HG02852 (cell line): ENCODE results near the gene IQCK.
"Not testable (repeated sequence)": the region's sequence is repeated elsewhere in the genome, so short reads cannot be mapped to it uniquely, and the experiment has no call there.

Experiments used
- ATAC-seq: cut with Tn5 transposase; IDR thresholded peaks from one replicate; pipeline ENCODE4 v1.9.1; 2021; ENCODE audit warnings: mild to moderate bottlenecking, moderate library complexity; ENCODE audit not compliant: unreplicated experiment

Gene IQCK

DNA sequence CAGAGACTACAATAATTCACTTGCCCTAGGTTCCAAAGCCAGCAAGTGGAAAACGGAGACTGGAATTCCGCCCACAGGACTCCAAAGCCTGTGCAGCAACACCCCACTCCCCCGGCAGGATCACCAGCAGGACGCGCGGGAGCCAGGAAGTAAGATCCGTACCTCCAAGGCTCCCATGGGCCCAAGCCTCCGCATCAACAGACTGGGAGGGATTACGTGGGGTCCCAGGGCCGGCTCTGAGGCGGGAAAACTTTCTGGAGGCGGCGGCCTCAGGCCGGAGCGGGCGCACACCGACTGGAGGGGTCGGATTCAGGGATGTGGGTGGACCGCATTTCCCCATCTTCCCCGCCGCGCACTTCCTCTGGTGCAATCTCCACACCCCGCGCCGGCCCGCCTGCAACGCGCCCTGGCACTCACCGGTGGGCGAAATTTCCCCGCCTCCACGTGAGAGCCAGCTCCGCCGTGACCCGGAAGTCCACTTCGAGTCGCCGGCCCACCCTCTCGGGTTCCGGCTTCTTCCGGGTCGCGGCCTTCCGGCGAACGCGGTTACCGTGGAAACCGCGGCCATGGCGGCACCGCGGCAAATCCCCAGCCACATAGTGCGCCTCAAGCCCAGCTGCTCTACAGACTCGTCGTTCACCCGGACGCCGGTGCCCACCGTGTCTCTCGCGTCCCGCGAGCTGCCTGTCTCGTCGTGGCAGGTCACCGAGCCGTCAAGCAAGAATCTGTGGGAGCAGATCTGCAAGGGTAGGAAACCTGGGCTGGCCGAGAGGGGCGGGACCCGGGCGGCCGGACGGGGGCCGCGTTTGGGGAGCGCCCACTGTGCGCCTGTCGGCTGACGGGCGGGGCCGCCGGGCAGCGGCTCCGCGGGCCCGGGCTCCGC is at the start of gene IQCK, which contains the start of gene KNOP1:
IQCK (plus strand) TSS at position 531 of the 883 bp plus-strand sequence; CDS start at position 567, 36 bp downstream.
KNOP1 (minus strand) TSS at position 487 of the 883 bp plus-strand sequence. CDS start 3,192 bp downstream, outside the sequence.
- peak; percentile 93 for ATAC-seq

- ATAC-seq = no peak
Observed at GRCh38 chr16:19672378-19672777, 45.7 kb upstream of the IQCK start.

- no peak for ATAC-seq
Observed at GRCh38 chr16:19674485-19674884, 43.6 kb upstream of the IQCK start.

DNA sequence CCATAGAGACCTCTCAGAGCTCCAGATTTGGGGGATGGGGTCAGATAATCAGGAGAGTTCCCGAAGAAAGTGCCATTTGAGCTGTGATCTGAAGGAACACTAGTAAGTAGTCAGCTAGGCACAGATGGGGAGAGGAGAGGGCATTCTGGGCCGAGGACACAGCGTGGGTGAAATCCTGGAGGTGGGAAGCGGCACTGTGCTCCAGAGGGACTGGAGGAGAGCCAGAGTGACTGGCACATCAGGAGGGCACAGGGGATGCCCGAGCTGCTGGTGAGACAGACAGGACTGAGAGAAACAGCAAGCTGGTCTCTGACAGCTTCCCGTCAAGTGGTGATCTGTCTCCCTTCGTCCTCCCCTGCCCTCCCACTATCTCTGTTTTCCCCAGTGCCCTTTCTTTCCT is 40.7 kb upstream of the IQCK start:
- ATAC-seq = no peak

- no peak for ATAC-seq
Observed at GRCh38 chr16:19678804-19679203, 39.3 kb upstream of the IQCK start.

GRCh38 chr16:19679281-19679680 is 38.8 kb upstream of the IQCK start:
- ATAC-seq = not testable (repeated sequence)

- no peak for ATAC-seq
Observed at GRCh38 chr16:19680881-19681340, 37.2 kb upstream of the IQCK start.

GRCh38 chr16:19681637-19682036 is 36.4 kb upstream of the IQCK start:
- no peak for ATAC-seq

GRCh38 chr16:19683453-19684236 is 34.4 kb upstream of the IQCK start:
- ATAC-seq = no peak

GRCh38 chr16:19685176-19685575 is 32.9 kb upstream of the IQCK start:
- no peak for ATAC-seq

- ATAC-seq = no peak
Observed at GRCh38 chr16:19687279-19687678, 30.8 kb upstream of the IQCK start.

GRCh38 chr16:19688396-19689024 is 29.6 kb upstream of the IQCK start:
- ATAC-seq = no peak

- ATAC-seq = no peak
Observed at GRCh38 chr16:19689342-19689741, 28.7 kb upstream of the IQCK start.

DNA sequence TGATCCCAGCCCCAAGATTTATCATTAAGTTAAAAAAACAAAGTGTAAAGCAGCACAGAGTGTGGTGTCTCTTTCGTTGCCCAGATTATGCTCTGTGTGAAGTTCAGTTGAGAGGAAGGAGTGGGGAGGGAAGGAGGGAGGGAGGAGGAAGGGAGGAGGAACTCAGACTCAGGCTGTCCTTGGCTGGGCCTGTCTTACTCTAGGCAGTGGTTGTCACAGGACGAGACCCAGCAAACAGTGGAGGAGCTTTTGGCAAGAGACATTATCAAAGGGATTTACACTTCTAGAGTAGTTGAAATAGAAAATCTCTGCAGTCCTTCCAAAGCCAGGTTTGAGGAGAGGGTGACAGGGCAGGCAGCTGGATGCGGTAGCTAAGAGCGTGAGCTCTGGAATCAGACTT is 27.9 kb upstream of the IQCK start:
- no peak for ATAC-seq

- ATAC-seq = no peak
Observed at GRCh38 chr16:19691161-19691711, 26.8 kb upstream of the IQCK start.

GRCh38 chr16:19694989-19695388 is 23.1 kb upstream of the IQCK start:
- ATAC-seq = no peak

DNA sequence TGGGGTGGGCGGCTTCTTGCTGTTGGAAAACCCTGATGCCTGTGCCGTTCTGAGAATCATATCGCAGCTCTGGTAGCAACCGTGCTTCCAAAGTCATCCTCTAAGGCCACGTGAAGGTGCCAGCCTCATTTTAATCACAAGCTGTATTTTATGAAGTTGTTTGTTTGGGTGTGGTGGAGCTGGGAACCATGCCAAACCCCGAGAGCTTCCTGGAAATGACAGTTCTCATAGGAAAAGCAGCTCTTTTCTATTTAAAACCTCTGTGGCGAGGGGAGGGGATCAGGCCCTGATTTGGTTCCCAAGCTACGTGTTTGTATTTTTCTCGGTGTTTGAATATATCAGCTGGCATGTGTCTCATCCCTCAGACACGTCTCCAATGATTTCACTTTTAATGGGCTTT is 21.7 kb upstream of the IQCK start:
- ATAC-seq = no peak

DNA sequence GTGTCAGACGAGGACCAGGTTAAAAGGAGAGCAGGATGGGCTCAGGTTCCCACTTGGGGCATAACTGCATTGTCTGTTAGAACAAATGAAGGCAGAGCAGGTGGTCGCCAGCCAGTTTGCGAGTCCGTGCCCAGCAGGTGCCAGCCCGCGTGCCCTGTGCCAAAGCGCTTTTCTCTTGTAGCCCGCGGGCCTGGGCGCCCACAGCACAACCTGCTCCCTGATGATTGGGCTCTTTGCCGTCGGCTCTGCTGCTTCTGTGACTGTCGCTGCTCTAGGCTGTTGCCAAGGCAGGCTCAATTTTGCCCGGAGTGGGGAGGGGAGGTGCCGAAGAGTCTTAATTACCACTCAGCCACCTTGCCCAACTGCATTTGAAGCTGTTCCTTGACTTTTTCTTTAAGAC is 21.1 kb upstream of the IQCK start:
- no peak for ATAC-seq

DNA sequence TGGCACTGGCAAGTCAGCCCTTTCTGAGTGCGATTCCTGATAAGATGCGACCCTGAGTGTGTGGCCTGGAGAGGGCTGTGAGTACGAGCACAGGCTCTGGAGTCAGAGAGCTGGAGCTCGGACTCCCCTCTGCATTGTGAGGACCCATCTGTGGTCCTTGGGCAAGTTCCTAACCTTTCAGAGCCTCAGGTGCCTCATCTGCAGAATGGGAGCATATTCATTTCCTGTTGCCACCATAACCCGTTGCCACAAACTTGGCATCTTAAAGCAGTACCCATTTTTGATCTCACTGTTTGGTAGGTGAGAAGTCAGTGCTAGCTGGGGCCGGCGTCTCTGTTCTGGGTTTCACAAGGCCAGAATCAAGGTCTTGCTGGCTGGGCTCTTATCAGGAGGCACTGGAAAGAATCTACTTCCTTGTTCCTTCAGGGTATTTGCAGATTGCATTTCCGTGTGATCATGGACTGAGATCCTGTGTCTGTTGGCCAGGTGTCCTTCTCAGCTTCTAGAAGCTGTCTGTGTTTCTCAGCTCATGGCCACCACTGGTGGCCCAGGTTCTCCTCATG is 20.2 kb upstream of the IQCK start:
- ATAC-seq = no peak
